ENCODE measurements around the gene NCAPH2. TPM values are rescaled to one million over a fixed set of nuclear protein-coding genes. Genes with fewer than 3 reads are reported as not detected.
A peak's percentile ranks its signal among the peaks of the same experiment; 100 is the strongest.
"Not testable (repeated sequence)": the region's sequence is repeated elsewhere in the genome, so short reads cannot be mapped to it uniquely, and the experiment has no call there.

Gene NCAPH2
- total RNA-seq, 1 experiment from 2014 or later, result 53.3 TPM

DNA sequence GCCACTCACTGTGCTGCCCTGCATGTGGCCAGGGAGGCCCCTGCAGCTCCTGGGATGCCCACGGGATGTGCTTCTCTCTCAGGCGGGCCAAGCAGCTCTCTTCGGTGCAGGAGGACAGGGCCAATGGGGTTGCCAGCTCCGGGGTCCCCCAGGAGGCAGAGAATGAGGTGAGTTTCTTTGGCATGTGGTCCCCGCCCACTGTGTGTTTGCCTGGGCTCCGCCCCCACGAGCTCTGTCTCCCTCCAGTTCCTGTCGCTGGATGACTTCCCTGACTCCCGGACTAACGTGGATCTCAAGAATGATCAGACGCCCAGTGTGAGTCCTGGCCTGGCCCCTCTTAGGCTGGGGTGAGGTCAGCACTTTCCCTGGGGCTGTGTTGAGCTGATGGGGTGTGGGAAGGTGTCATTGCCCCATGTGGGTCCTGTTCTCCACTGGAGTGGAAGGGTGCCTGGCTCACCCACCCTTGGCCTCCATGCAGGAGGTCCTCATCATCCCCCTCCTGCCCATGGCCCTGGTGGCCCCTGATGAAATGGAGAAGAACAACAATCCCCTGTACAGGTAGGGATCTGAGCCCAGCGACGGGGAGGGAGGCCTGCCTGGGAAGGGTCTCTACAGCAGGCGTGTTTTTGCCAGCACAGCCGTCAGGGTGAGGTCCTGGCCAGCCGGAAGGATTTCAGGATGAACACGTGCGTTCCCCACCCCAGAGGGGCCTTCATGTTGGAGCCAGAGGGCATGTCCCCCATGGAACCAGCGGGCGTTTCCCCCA is 9.7 kb downstream of the NCAPH2 start:
- DNase-seq (ENCODE audit: low read depth), result no peak

DNA sequence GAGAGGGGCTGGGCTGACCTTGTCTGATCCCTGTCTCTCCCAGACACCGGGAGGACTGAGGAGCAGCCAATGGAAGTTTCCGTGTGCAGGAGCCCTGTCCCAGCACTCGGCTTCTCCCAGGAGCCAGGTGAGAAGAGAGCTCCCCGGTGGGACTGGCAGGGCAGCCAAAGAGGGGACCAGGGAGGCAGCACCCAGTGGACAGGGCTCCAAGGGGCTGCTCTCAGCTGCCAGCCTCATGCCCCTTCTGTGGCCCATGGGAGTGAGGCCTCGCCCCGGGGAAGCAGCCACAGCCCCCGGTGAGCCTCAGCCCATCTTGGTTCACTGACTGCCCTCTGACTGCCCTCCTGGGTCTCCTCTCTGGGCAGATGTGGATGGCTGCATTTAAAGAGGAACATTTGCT is 10.6 kb downstream of the NCAPH2 start:
- no peak for DNase-seq (ENCODE audit: low read depth)

DNA sequence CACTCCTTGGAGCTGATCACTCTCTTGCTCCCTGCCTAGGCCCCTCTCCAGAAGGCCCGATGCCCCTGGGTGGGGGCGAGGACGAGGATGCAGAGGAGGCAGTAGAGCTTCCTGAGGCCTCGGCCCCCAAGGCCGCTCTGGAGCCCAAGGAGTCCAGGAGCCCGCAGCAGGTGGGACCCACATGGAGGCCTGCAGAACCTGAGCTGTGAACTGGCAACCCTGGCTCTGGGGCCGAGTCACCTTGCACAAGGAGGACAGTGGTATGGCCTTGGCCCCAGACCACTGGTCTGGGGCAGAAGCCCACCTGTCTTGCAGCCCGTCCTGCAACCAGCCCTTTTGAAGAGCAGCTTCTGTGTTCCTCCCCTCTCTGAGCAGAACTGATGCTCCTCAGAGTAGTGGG is 11.1 kb downstream of the NCAPH2 start:
- no peak for DNase-seq (ENCODE audit: low read depth)

DNA sequence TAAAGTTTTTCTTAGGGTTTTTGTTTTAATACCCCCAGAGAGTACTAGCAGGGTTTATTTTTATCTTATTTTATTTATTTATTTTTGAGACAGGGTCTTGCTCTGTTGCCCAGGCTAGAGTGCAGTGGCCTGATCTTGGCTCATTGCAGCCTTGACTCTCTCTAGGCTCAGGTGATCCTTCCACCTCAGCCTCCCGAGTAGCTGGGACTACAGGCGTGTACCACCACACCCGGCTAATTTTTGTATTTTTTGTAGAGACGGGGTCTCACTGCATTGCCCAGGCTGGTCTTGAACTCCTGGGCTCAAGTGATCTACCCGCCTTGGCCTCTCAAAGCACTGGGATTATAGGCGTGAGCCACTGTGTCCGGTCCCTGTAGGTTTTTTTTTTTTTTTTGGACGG is 12.2 kb downstream of the NCAPH2 start:
- not testable (repeated sequence) for DNase-seq (ENCODE audit: low read depth)

DNA sequence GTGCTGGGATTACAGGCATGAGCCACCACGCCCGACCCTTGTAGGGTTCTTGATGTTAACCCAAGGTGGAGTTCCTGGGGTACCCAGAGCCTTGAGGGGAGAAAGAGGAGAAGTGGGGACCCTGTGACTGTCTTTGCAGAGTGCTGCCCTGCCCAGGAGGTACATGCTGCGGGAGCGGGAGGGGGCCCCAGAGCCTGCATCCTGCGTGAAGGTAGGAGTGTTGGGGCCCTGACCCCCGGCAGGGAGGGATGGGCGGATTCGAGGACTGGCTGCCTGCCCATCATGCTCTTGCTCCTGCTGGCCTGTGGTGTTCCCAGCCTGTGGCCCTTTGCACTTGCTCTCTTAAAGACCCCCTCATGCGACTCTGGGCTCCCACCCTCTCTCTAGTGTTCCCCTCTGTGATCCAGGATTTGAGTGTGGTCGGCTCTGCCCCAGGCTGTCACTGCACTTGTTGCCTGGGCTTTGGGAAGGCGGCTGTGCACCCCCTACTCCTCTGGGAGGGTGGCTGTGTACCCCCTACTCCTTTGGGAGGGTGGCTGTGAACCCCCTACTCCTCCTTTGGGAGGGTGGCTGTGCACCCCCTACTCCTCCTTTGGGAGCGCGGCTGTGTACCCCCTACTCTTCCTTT is 12.9 kb downstream of the NCAPH2 start:
- DNase-seq (ENCODE audit: low read depth), result no peak

DNA sequence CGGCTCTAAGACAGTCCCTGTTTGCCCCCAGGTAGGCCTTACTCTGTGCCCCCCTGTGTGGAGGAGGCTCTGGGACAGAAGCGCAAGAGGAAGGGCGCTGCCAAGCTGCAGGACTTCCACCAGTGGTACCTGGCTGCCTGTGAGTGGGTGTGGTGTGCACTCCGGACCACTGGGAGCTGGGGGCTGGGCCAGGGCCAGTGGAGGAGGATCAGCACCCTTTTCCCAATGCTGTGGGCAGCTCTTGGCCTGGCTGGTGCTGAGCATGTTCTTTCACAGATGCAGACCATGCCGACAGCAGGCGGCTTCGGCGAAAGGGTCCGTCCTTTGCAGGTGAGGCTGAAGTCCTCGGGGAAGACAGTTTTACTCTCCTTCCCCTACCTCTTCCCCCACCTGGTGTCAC is 13.7 kb downstream of the NCAPH2 start:
- DNase-seq (ENCODE audit: low read depth), result no peak

DNA sequence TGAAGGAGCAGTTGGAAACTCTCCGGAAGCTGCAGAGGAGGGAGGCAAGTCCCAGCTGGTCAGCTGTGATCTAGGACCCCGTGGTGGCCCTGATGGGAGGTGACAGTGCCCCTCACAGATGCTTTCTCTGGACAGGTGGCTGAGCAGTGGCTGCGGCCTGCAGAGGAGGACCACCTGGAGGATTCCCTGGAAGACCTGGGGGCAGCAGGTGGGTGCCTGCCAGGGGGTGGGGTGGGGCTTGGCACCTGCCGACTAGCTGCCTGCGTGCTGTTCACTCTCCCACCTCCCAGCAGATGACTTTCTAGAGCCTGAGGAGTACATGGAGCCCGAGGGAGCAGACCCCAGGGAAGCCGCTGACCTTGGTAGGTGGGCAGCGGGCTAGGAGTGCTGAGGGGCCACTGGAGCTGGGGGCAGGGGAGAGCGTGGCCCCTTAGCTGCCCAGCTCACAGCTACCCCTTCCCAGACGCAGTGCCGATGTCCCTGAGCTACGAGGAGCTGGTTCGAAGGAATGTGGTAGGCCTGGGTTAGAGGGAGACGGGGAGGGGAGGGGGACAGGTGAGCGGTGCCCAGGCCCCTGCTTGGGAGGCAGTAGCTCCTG is 14.3 kb downstream of the NCAPH2 start:
- no peak for DNase-seq (ENCODE audit: low read depth)

DNA sequence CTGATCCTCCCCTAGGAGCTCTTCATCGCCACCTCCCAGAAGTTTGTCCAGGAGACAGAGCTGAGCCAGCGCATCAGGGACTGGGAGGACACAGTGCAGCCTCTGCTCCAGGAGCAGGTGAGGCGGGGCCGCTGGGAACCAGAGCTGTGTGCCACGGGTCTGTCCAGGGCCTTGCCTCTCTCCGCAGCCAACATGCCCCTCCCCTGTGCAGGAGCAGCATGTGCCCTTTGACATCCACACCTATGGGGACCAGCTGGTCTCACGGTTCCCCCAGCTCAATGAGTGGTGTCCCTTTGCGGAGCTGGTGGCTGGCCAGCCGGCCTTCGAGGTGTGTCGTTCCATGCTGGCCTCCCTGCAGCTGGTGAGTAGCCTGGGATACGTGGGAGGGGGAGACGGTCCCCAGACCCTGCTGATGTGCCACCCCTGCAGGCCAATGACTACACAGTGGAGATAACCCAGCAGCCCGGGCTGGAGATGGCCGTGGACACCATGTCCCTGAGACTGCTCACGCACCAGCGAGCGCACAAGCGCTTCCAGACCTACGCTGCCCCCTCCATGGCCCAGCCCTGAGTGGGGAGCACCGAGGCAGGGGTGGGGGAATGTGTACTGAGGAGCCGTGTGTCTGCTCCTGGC is 14.9 kb downstream of the NCAPH2 start:
- DNase-seq (ENCODE audit: low read depth), result no peak

DNA sequence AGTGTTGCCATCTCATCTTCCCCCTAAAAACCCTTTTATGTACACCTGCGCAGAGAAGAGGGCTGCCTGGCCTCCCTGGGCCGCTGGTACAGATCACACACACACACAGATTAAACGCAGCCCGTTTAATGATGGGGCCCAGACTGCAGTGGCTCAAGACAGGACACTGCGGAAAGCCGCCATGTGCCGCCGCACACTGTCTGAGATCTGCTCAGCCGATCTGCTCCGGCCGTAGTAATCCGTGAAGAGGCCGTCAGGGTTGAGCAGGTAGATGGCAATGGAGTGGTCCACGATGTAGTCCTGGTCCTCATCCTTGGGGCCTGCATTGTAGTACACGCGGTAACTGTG is 15.4 kb downstream of the NCAPH2 start:
- DNase-seq (ENCODE audit: low read depth), result no peak

DNA sequence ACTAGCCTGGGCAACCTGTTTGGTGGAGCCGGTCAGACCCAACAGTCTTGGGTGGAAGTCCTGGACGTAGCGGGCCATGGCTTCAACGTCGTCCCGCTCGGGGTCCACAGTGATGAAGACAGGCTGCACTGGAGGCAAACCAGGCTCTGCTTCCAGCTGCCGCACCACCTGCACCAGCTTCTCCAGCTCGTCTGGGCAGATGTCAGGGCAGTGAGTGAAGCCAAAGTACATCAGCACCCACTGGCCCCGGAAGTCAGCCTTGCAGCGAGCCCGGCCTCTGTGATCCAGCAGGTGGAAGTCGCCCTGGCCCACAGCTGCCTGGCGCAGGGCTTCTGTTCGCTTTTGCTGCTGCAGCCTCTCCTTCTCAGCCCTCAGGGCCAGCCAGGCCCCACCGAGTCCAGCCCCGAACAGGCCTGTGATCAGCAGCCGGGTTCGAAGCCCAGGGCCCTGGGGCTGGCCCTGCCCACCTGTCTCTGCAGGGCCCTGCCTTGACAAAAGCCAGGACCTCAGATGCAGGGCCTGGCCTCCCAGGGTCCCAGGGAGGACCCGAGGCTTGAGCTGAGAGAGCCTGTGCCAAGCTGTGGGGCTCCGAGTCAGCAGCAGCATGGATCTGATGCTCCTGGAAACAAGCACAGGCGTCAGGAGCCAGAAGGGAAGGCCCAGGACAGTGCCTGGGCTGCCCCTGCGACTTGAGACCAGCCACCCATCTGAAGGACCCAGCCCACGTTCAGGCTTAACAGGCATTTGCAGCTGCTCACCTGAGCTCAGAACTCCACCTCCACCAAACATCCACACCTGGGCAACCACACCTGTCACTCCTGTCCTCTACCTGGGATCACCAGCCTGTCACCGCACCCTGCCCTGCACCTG is 16.0 kb downstream of the NCAPH2 start:
- DNase-seq (ENCODE audit: low read depth), result no peak

DNA sequence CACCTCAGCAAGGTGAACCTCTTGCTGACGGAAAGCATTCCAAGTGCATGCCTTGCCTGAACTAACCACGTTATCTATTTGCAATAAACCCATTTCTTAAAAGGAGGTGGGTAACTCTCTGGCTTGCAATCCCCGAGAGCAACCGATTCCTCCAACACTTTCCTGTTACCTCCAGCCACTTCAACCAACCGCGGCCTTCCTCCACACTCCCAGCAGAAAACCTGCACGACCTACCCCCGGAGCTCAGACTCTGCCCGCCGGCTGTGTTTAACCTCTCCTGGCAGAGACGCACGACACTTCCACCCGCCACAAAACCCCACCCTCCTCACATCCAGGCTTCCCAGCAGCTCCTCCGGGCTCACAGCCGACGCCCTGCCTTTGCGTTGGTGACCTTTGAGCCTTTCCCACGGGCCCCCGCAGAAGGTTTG is 16.7 kb downstream of the NCAPH2 start:
- peak; percentile 47 for DNase-seq (ENCODE audit: low read depth)

DNA sequence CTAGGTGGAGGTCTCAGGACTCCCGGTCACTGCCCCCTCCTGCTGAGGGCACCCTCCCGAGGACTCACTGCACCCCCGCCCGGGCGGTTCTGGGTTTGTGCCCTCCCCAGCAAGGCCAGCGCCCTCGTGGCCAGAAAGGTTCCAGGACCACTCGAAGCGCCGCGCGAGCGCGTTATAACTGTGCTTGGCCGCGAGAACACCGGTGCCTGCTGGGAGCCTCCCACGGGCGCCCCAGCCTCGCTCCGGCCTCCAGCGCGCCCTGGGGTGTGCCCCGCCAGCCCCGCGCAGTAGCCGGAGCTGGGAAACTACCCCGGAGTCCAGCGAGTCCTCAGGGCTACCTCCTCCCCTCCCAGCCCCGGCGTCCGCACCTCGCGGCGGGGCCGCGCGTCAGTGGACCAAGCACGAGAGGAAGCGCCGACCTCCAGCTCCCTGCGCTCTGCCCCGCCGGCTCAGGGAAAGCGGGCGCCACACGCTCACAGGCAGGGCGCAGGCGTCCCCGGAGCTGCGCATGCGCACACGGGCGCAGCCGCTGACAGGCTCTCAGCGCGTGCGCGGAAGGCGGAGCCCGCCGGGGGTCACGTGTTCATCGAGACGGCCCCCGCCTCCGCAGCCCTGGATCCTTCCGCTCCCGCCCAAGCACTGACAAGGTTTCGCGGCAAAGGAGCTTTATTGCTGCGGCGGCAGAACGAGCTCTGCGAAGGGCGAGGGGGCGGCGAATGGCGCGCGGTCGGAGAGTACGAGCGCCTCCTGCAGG is 17.3 kb downstream of the NCAPH2 start, which contains the start of gene SCO2:
TSS of gene SCO2 (minus strand) at position 495 of the 754 bp plus-strand sequence. CDS start 1,187 bp downstream, outside the sequence.
- DNase-seq (ENCODE audit: low read depth), result peak; percentile 92

DNA sequence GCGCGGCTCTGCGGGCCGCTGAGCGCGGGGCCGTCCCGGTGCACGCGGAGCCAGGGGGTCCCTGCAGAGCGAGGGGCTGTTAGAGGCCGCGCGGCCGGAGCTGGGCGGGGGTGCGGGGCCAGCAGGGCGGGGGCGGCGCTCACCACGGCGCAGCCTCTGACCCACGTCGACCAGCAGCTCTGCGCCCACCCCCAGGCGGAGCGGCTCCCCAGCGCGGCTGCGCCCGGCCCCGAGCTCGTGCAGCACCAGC is 17.8 kb downstream of the NCAPH2 start:
- no peak for DNase-seq (ENCODE audit: low read depth)

DNA sequence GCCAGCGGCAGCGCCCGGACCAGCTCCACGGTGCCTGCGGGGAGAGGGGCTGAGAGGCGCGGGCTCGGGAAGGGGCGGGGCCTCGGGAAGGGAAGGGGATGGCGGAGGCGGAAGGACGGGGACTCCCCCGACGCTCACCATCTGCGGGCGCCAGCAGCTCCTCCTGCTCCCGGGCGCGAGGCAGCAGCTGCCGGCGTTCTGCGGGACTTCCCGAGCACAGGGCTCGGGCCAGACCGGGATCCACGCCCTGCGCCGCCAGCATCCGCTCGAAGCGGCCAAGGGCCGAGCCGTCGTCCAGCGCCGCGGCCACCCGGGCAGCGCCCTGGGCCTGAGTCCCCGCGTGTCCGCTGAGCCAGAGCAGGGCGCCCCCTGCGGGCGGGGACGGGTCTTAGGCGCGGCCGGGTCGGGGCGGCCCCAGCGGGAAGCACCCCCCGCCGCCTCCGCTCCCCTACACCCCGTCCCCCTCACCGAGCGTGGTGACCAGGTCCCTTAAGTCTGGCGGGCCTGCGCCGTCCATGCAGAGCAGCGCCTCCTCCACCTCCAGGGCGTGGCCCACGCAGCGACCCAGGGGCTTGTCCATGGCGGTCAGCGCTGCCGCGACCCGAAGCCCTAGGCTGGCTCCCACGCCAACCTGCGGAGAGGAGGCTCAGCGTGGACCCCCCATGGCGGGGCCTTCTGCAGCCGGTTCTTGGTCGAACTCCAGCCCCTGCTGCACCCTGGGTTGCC is 18.2 kb downstream of the NCAPH2 start:
- peak; percentile 77 for DNase-seq (ENCODE audit: low read depth)

DNA sequence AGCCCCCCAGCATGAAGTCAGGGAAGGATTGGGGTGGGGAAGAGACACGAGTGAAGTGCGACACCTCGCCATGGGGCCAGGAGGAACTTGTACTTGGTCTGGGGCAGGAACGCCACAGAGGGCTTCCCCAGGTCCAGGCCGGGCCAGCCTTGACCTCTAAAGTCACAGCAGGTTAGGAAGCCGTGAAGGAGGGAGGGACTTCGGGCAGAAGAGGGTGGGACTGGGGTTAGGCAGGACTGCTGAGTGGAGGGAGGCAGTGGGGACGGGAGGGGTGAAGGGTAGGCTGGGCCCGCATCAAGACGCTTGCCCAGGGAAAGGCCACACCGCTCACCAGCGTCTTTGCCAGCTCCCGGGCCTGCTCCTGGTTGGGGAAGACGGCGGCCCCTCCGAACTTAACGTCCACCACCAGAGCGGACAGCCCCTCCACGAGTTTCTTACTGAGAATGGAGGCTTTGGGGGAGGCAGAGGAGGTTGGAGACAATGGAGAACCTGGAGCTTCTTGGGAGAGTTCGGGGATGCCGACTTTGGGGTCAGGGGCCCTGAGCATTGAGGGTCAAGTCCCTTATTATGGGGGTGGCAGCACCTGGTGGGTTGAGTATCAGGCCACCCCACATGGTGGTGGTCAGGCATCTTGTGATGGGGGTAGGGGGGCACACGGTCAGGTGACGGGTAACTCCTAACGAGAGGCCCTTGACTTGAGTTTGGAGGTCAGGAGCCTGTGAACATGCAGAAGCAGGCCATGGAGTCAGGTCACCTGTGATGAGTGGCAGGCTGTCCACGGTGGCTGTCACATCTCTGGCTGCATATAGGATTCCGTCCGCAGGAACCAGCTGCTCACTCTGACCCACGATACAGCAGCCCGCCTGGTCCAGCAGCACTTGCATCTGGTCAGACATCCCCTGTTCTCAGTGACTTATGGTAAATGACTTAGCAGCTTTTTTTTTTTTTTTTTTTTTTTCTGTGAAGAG is 19.1 kb downstream of the NCAPH2 start:
- peak; percentile 41 for DNase-seq (ENCODE audit: low read depth)

DNA sequence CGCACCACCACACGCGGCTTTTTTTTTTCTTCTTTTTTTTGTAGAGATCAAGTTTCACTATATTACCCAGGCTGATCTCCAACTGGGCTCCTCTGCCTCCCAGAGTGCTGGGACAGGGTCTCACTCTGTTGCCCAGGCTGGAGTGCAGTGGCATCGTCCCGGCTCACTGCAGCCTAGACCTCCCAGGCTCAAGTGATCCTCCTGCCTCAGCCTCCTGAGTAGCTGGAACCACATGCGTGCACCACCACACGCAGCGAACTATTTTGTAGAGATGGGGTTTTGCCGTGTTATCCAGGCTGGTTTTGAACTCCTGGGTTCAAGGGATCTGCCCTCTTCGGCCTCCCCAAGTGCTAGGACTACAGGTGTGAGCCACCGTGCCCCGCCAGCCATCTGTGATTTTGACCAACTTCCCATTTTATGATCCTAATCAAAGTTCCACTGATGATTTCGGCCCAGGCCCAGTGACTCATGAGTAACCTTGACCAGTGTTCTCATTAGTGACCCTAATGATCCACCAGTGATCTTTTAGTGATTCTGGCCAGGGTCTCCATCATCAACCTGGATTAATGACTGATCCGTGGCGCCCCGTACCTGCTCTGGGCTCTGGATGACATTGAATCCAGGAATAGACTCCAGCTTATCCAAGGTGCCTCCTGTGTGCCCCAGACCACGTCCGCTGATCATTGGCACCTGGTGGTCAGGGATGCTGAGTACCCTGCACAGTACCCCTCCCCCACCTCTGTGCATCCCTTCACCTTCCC is 20.1 kb downstream of the NCAPH2 start:
- no peak for DNase-seq (ENCODE audit: low read depth)

DNA sequence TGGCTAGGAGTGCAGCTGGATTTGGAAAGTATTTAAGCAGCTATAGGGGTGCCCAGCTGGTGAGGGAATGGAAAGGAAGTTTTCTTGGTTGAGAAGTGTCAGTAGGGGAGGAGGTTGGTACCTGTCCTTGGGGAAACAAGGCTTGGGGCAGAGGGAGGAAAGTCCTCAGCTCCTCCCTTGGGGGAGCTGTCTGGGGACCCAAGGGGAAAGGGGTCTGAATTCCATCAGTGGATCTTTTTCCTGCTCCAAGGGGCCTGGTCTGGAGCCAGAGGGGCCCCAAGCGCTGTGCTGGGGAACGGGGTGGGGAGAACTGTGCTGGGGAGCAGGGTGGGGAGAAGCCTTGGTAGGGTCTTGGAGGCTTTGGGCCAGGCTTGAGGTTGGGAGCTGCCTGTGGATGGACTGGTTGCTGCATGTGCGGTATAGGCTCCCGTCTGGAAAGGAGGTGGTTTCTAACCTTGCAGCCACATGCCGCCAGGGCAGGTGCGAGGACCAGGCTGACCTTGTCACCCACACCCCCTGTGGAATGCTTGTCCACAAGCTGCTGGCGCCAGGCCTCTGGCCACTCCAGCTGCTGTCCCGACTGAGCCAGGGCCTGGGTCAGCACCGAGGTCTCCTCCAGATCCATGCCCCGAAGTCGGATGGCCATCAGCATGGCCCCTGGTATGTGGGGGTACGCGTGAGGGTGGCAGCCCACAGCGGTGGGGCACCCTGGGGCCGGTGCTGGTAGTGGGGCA is 20.8 kb downstream of the NCAPH2 start:
- no peak for DNase-seq (ENCODE audit: low read depth)

DNA sequence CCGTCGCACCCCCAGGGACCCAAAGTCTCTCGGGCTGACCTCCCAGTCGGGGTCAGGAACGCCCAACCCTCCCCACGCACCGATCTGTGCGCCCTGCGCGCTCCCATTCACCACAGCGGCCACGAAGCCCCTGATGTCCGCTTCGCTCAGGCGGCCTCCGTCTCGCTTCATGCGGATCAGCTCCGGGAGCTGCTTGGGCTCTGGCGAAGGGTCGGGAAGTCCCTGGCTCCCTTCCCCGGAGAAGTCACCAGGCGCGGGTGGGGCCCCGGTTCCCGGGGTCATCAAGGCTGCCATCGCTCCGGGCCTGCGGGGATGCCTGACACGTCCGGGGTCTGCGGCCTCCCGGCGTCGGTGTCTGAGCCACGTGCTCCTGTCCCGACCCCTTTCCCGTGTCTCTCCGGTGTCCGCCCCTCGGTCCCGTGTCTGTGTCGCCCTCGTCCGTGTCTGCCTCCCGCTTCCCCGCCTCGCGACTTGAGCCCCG is 21.4 kb downstream of the NCAPH2 start:
- DNase-seq (ENCODE audit: low read depth), result no peak

Data from RPMI7951 (cell line).